GM12801 (cell line): ENCODE measurements around the gene TIMM17B.

Experiments
- CTCF ChIP-seq: IDR thresholded peaks from one replicate; pipeline ENCODE4 v1.5.1; 2011; ENCODE audit warnings: control low read depth; ENCODE audit not compliant: insufficient read length; ENCODE audit errors: extremely low read depth

TIMM17B gene

GRCh38 chrX:48937054-48937907 lies 39.7 kb upstream of the TIMM17B start:
- TF ChIP-seq CTCF, result no peak

GRCh38 chrX:48936429-48937053 lies 39.0 kb upstream of the TIMM17B start:
- TF ChIP-seq CTCF, result no peak

GRCh38 chrX:48935301-48935670 lies 37.7 kb upstream of the TIMM17B start:
- no peak for TF ChIP-seq CTCF

GRCh38 chrX:48934581-48935300 lies 37.2 kb upstream of the TIMM17B start:
- no peak for TF ChIP-seq CTCF

GRCh38 chrX:48933757-48934156 lies 36.2 kb upstream of the TIMM17B start:
- no peak for TF ChIP-seq CTCF

GRCh38 chrX:48927736-48928382 lies 30.3 kb upstream of the TIMM17B start:
- no peak for TF ChIP-seq CTCF

GRCh38 chrX:48927123-48927522 lies 29.6 kb upstream of the TIMM17B start:
- no peak for TF ChIP-seq CTCF
